ENCODE data around the gene EXTL1. TPM values are rescaled to one million over a fixed set of nuclear protein-coding genes. Genes with fewer than 3 reads are reported as not detected.

The EXTL1 gene
- total RNA-seq, 1 donor from 2014 or later, result 0.05 TPM

DNA sequence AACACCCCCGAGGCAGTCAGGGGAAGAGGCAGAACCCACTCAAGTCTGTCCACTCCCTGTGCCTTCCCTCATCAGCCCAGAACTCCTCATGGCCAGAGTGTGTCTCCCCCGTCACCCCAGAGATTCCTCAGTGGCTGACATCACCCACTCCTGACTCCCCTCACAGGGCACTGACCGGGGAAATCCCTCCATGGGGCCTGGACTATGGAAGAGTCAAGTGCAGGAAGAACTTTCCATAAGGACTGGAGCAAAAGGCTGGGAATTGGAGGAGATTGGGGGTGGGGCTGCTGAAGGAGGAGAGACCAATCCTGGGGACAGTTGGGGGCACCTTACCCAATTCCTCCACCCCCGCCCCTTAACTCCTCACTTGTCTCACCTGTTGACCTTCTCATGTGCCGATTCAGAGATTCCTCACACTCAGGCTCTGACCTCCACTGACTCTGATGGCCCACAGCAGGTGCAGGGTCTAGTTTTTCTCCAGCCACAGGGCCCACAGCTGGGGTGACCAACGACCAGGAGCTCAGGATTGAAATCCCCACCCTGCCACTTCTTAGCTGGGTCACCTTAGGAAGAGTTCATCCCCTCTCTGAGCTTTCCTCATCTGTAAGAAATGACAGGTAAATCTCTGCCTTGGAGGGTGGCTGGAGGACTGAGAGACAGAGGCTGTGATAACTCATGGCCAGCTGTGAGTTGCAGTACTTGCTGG is 481 bp upstream of the EXTL1 start:
- peaks cover 11% of the 10 kb centered on the region for H3K4me1 Mint-ChIP-seq (ENCODE audit: low read depth)
- DNase-seq (ENCODE audit: low spot score), result no peak
- H3K27me3 Mint-ChIP-seq (ENCODE audit: insufficient read depth), result peaks cover 12% of the 10 kb centered on the region
- intact Hi-C loops (cut with micrococcal nuclease), result no loop called here
- H3K9me3 Mint-ChIP-seq, result no peaks in the 10 kb centered on the region
- no peaks in the 10 kb centered on the region for H3K36me3 Mint-ChIP-seq (ENCODE audit: low read depth)
- no peak overlapping the region for H3K27ac Mint-ChIP-seq
- H3K4me3 Mint-ChIP-seq, result no peak overlapping the region

DNA sequence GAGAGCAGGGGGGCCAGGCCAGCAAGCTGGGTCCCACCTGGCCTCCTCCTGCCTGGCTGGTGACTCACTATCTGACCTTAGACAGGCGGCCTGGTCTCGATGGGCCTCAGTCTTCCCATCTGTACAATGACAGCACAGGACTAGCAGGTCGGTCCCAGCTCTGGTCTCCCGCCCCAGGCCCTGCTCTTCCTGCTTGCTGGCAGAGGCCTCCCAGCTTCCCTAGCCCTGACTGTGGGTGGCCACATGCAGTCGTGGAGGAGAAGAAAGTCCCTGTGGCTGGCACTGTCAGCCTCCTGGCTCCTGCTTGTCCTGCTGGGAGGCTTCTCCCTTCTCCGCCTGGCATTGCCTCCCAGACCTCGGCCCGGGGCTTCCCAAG is 817 bp downstream of the EXTL1 start:
- Mint-ChIP-seq H3K27ac (no peak overlapping the region), H3K4me1 (ENCODE audit: low read depth) (peaks cover 11% of the 10 kb centered on the region), H3K36me3 (ENCODE audit: low read depth) (no peaks in the 10 kb centered on the region), H3K9me3 (no peaks in the 10 kb centered on the region), H3K27me3 (ENCODE audit: insufficient read depth) (peaks cover 13% of the 10 kb centered on the region), H3K4me3 (no peak overlapping the region)
- intact Hi-C loops (cut with micrococcal nuclease), result no loop called here
- DNase-seq (ENCODE audit: low spot score), result no peak

DNA sequence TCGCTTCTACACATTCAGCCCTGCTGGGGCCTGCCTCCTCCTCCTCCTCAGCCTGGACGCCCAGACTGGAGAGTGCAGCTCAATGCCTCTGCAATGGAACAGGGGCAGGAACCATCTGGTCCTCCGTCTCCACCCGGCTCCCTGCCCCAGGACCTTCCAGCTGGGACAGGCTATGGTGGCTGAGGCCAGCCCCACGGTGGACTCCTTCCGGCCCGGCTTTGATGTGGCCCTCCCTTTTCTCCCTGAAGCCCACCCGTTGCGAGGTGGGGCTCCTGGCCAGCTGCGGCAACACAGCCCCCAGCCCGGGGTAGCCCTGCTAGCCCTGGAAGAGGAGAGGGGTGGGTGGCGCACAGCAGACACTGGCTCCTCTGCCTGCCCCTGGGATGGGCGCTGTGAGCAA is 1.4 kb downstream of the EXTL1 start:
- Mint-ChIP-seq H3K4me1 (ENCODE audit: low read depth) (peaks cover 16% of the 10 kb centered on the region), H3K27ac (no peak overlapping the region), H3K27me3 (ENCODE audit: insufficient read depth) (peaks cover 13% of the 10 kb centered on the region), H3K9me3 (no peaks in the 10 kb centered on the region), H3K36me3 (ENCODE audit: low read depth) (no peaks in the 10 kb centered on the region), H3K4me3 (no peak overlapping the region)
- intact Hi-C loops (cut with micrococcal nuclease), result no loop called here
- no peak for DNase-seq (ENCODE audit: low spot score)

DNA sequence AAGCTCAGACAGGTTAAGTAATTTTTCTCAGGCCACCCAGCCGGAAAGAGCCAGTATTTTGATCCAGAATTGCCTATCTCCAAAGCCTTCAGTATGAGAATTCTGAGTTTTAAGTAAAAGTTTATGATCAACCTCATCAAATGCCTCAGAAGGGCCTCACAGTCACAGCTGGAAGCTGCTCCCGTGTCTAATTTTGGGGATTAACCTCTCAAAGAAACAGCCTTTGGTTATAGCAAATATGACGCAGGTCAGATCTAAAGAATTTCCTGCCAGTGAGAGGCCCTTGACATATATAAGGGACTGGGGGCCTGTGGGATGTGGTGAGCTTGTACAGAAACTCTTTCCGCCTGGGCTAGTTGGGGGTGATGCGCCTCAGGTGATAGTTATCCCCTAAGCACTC is 2.3 kb downstream of the EXTL1 start:
- Mint-ChIP-seq H3K27ac (no peak overlapping the region), H3K27me3 (ENCODE audit: insufficient read depth) (peaks cover 8% of the 10 kb centered on the region), H3K36me3 (ENCODE audit: low read depth) (no peaks in the 10 kb centered on the region), H3K4me1 (ENCODE audit: low read depth) (peaks cover 16% of the 10 kb centered on the region), H3K4me3 (no peak overlapping the region), H3K9me3 (no peaks in the 10 kb centered on the region)
- DNase-seq (ENCODE audit: low spot score), result no peak
- intact Hi-C loops (cut with micrococcal nuclease), result no loop called here

DNA sequence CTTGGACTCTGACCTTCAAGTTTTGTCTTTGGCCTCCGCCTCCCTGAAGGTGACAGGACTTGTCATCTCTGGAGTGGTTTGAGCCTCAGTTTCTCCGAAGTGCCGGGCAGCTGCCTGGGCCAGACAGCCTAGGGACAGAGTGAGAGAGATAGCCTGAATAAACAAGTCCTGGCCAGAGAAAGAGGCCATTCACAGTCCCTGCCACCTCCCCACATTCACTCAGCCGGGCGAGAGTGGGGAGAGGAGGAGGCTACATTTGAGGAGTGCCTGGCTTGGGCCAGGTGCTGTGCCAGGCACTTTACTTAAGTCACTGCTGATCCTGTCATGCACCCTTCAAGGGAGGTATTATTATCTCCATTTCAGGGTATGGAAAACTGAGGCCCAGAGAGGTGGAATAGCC is 3.5 kb downstream of the EXTL1 start:
- peaks cover 10% of the 10 kb centered on the region for H3K27me3 Mint-ChIP-seq (ENCODE audit: insufficient read depth)
- intact Hi-C loops (cut with micrococcal nuclease), result no loop called here
- no peak overlapping the region for H3K4me3 Mint-ChIP-seq
- H3K36me3 Mint-ChIP-seq (ENCODE audit: low read depth), result no peaks in the 10 kb centered on the region
- H3K9me3 Mint-ChIP-seq, result no peaks in the 10 kb centered on the region
- DNase-seq (ENCODE audit: low spot score), result no peak
- peaks cover 9% of the 10 kb centered on the region for H3K4me1 Mint-ChIP-seq (ENCODE audit: low read depth)
- no peak overlapping the region for H3K27ac Mint-ChIP-seq

DNA sequence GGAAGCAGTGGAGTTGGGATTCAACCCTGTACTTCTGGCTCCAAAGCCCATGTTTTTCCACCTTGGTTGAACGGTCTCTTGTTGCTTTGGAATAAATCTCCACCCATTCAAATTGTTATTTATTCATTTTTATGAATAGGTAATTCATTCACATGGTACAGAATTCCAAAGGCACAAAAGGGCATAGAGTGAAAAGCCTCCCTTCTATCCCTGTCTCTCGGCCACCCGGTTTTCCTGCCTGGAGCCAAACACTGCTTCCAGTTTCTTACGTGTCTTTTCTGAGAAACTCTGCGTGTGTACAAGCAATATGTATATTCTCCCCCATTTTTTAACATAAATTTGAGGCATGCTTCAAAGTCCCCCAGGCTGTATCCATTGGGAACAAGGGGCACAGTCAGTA is 3.9 kb downstream of the EXTL1 start:
- Mint-ChIP-seq H3K27ac (no peak overlapping the region), H3K36me3 (ENCODE audit: low read depth) (no peaks in the 10 kb centered on the region), H3K4me1 (ENCODE audit: low read depth) (peaks cover 5% of the 10 kb centered on the region), H3K27me3 (ENCODE audit: insufficient read depth) (peaks cover 6% of the 10 kb centered on the region), H3K9me3 (no peaks in the 10 kb centered on the region), H3K4me3 (no peak overlapping the region)
- no peak for DNase-seq (ENCODE audit: low spot score)
- intact Hi-C loops (cut with micrococcal nuclease), result no loop called here

DNA sequence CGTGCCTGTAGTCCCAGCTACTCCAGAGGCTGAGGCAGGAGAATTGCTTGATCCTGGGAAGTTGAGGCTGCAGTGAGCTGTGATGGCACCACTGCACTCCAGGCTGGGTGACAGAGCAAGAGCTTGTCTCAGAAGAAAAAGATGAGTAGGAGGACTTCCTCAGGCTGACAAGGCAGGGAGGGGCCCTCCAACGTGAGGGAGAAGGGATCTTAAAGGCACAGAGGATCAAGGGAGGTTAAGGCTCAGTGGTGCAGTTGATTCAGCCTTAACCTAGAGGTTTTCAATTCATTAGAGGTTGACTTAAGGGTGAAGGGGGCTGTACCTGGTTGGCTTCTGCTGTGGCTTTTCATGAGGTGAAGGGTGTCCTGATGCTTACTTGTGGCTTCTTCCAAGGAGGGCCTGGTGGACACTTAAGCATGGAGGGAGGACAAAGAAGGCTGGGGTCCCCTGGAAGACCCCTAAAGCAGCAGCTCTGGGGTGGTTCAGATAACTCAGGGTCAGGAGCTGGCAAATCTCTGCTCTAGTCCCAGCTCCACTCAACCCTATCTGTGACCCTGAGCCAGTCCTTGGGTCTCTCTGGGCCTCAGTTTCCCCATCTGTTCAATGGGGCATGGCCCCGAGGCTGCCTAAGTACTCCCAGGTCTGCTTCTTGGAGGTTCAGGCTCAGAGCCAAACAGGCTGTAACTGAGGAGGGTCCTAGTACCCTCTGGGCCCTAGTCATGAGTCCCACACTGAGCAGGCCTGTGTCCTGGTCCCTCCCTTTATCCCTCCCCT is 6.3 kb downstream of the EXTL1 start:
- Mint-ChIP-seq H3K4me1 (ENCODE audit: low read depth) (peaks cover 5% of the 10 kb centered on the region), H3K27ac (no peak overlapping the region), H3K27me3 (ENCODE audit: insufficient read depth) (peaks cover 10% of the 10 kb centered on the region), H3K36me3 (ENCODE audit: low read depth) (no peaks in the 10 kb centered on the region), H3K4me3 (no peak overlapping the region), H3K9me3 (no peaks in the 10 kb centered on the region)
- intact Hi-C loops (cut with micrococcal nuclease), result no loop called here
- DNase-seq (ENCODE audit: low spot score), result no peak

DNA sequence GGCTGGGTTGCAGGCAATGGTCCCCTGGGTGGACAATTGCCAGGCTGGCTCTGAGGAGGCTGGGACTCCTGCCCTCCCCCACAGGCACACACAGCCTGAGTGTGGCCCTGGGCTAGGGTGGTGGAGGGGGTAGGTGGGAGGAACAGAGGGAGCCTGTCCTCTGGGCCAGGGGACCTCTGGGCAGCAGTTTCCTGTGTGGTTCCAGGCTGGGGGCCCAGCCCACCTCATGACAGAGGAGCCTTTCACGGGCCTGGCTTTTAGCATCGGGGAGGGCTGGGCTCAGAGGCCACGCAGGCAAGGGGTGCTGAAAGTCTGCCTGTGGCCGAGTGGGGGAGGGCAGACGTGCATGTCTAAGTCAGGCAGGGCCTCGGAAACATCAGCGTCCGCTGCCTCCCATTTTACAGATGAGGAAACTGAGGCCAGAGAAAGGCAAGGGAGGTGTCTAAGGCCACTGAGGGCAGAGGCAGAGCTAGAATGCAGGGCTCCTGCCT is 7.0 kb downstream of the EXTL1 start:
- no peak for DNase-seq (ENCODE audit: low spot score)
- no peaks in the 10 kb centered on the region for H3K36me3 Mint-ChIP-seq (ENCODE audit: low read depth)
- no peak overlapping the region for H3K4me3 Mint-ChIP-seq
- H3K4me1 Mint-ChIP-seq (ENCODE audit: low read depth), result peaks cover 5% of the 10 kb centered on the region
- no peaks in the 10 kb centered on the region for H3K9me3 Mint-ChIP-seq
- no peak overlapping the region for H3K27ac Mint-ChIP-seq
- intact Hi-C loops (cut with micrococcal nuclease), result no loop called here
- peaks cover 10% of the 10 kb centered on the region for H3K27me3 Mint-ChIP-seq (ENCODE audit: insufficient read depth)

DNA sequence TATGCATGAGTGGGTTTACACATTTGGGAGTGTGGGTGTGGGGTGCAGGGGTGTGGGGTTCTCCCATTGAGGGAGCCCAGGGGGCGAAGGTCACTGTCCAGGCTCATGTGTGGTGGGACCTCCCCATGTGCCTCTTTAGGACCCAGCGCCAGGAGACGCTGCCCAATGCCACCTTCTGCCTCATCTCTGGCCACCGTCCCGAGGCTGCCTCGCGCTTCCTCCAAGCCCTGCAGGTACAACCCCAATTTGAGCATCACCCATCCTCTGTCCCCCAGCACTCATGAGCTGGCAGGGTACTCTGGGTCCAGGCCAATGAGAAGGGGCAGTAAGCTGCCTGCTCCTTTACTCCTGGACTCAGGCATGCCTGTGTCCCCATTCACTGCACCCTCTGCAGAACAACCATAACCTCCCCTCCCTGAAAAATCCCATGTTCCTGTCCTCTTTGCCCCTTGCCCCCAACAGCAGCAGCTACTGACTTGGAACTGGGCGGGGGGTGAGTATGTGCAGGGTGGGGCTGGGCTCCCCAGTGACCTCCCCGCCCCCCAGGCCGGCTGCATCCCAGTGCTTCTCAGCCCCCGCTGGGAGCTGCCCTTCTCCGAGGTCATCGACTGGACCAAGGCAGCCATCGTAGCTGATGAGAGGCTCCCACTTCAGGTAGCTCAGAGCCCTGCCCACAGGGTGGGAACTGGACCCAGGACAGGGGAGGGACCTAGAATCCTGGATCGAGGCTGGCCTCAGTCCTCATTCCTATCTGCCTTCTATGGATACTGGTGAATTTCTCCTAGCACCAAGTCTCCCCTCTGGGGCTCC is 7.7 kb downstream of the EXTL1 start:
- H3K27me3 Mint-ChIP-seq (ENCODE audit: insufficient read depth), result peaks cover 13% of the 10 kb centered on the region
- H3K4me3 Mint-ChIP-seq, result no peak overlapping the region
- no peaks in the 10 kb centered on the region for H3K9me3 Mint-ChIP-seq
- no peak overlapping the region for H3K27ac Mint-ChIP-seq
- intact Hi-C loops (cut with micrococcal nuclease), result no loop called here
- no peaks in the 10 kb centered on the region for H3K36me3 Mint-ChIP-seq (ENCODE audit: low read depth)
- no peak for DNase-seq (ENCODE audit: low spot score)
- H3K4me1 Mint-ChIP-seq (ENCODE audit: low read depth), result peaks cover 5% of the 10 kb centered on the region

DNA sequence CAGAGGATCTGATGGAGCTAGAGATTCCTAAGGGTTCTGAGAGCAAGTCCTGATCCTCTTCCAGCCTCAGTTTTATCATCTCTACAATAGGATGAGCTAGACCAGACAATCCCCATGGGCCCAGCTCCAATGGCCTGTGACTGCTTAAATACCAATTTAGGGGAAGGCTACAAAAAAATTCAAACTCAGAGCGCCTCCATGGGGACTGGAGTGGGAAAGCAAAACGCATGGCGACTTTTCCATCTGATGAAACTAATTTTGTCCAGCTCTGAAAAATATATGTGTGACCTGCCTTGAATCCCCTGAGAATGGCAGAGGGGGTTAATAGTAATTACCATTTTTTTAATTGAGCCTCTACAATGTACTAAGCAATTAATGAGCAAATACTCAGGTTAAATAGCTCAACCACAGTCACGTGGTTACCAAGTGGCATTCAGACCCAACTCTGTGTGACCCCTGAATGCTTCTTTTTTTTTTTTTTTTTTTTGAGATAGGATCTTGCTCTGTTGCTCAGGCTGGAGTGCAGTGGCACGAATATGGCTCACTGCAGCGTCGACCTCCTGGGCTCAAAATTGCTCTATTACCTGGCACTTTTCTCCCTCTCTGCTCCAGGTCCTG is 8.4 kb downstream of the EXTL1 start:
- DNase-seq (ENCODE audit: low spot score), result no peak
- Mint-ChIP-seq H3K27ac (no peak overlapping the region), H3K9me3 (no peaks in the 10 kb centered on the region), H3K4me3 (no peak overlapping the region), H3K36me3 (ENCODE audit: low read depth) (no peaks in the 10 kb centered on the region), H3K27me3 (ENCODE audit: insufficient read depth) (peaks cover 20% of the 10 kb centered on the region), H3K4me1 (ENCODE audit: low read depth) (peaks cover 13% of the 10 kb centered on the region)
- intact Hi-C loops (cut with micrococcal nuclease), result no loop called here

DNA sequence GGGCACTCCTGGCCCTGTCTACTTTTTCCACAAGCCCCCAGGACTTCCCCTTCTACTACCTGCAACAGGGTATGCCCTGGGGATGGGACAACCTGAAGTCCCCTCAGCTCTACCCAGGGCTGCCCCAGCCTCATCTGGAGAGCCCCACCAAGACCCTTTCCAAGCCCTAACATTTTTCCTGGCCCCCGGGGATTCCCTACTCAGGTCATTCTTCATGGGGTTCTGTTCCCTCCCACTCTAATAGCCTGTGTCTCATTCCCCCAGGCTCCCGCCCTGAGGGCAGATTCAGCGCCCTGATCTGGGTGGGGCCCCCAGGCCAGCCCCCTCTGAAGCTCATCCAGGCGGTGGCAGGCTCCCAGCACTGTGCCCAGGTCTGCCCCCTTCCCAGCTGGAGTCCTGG is 9.6 kb downstream of the EXTL1 start:
- no peak overlapping the region for H3K4me3 Mint-ChIP-seq
- H3K9me3 Mint-ChIP-seq, result no peaks in the 10 kb centered on the region
- DNase-seq (ENCODE audit: low spot score), result no peak
- intact Hi-C loops (cut with micrococcal nuclease), result no loop called here
- H3K36me3 Mint-ChIP-seq (ENCODE audit: low read depth), result no peaks in the 10 kb centered on the region
- no peak overlapping the region for H3K27ac Mint-ChIP-seq
- peaks cover 21% of the 10 kb centered on the region for H3K4me1 Mint-ChIP-seq (ENCODE audit: low read depth)
- peaks cover 22% of the 10 kb centered on the region for H3K27me3 Mint-ChIP-seq (ENCODE audit: insufficient read depth)

DNA sequence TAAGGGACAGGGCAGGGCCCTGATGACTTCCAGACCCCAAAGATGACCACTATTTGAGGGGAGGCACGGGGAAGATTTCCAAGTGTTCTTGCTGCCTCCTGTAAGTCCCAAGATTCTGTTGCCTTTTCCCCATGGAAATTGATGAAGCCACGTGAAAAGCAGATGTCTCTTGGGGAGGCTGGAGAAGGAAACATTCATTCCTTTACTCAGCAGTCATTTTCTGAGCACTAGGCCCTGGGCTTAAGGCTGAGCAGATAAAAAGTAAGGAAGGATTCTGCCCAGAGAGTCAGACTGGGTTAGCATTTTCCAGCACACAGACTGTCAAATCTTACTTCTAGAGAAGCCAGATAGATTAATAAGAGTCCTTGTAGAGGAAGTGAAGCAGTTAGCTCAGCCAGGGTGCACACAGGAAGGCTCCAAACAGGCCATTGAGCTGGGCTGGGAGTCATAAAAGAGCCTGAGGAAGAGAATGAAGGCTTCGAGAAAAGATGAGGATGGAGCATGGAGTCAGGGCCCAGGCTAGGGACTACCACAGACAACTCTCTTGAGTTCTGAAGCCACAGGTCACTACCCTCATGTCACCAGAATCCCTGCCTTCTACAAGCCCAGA is 10.1 kb downstream of the EXTL1 start:
- no peaks in the 10 kb centered on the region for H3K36me3 Mint-ChIP-seq (ENCODE audit: low read depth)
- H3K4me1 Mint-ChIP-seq (ENCODE audit: low read depth), result peaks cover 22% of the 10 kb centered on the region
- H3K9me3 Mint-ChIP-seq, result no peaks in the 10 kb centered on the region
- no peak overlapping the region for H3K27ac Mint-ChIP-seq
- no peak overlapping the region for H3K4me3 Mint-ChIP-seq
- intact Hi-C loops (cut with micrococcal nuclease), result no loop called here
- DNase-seq (ENCODE audit: low spot score), result no peak
- peaks cover 24% of the 10 kb centered on the region for H3K27me3 Mint-ChIP-seq (ENCODE audit: insufficient read depth)

All from activated T-helper 1 cell treated with anti-CD3 and anti-CD28 coated beads, Interleukin-12 subunit alpha, Interleukin-12 subunit beta, Interleukin-2, Interleukin-4 antibody, amounts not matched to agents 30 ng/mL and 10 ng/mL and 1 ng/mL, durations not matched to agents 14 hours and 24 hours and 36 hours (primary cell).